Fibroblast of skin of abdomen (primary cell): ENCODE measurements around the gene BCAS1.
"Not testable (repeated sequence)": the region's sequence is repeated elsewhere in the genome, so short reads cannot be mapped to it uniquely, and the experiment has no call there.

ENCODE experiments used
- DNase-seq: peaks from one replicate; pipeline ENCODE4 v3.0.0-alpha.2; 2013

BCAS1 gene

GRCh38 chr20:54013471-54013870, 56.9 kb downstream of the BCAS1 start:
- DNase-seq = no peak

- DNase-seq = no peak
Observed at GRCh38 chr20:54011346-54011745, 59.0 kb downstream of the BCAS1 start.

DNA sequence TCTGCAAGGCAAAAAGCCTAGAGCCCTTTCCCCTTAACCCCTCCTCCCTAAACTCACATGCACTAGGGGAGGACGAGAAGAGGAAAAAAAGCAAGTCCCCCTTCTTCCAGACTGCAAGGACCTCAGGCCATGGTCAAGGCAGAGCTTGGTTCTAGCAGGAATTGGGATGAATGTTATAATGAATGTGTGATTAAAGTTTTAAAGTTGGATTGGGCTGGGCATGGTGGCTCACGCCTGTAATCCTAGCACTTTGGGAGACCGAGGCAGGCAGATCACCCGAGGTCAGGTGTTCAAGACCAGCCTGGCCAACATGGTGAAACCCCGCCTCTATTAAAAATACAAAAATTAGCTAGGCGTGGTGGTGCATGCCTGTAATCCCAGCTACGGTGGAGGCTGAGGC, 64.2 kb downstream of the BCAS1 start:
- DNase-seq = not testable (repeated sequence)

GRCh38 chr20:54005524-54005923, 64.9 kb downstream of the BCAS1 start:
- no peak for DNase-seq

- DNase-seq = no peak
Observed at GRCh38 chr20:54004445-54004844, 65.9 kb downstream of the BCAS1 start.

DNA sequence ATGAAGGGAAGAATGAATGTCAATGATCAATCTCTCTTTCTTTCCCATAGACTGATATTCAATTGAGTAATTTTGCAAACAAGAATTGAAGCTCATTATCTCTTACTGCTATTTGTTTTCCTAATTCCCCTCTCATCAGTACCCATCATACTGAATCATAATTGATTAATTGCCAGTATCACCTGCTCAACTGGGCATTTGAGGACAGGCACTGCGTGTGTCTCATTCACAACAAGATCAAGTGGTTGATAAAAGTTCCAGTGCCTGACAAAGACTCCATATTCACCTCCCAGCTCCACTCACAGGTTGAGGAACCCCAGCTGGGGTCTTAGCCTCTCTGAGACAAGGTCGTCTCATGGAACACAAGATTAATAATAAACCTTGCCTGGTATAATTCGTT, 67.7 kb downstream of the BCAS1 start:
- no peak for DNase-seq

DNA sequence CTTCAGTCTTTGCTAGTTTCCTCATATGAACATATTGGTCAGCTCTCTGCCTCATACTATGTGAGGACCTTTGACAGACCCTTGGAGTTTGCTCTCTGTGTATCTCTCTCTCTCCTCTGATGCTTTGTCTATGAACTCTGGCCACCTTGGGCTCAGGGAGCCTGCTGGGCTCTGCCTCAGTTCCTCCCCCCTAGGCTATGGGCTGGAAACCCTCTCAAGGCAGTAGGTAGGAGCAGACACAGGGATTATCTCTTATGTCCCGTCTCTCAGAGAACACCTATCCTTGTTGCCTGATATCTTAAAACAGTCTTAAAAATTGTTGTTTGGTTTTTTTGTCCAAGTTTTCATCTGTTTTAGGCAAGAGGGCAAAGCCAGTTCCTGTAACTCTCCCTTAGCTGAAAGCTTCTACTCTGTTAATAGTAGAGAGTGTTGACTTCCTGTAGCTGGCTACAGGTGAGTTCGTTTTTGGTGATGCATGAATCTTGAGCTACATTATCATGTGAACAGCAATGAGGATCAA, 68.3 kb downstream of the BCAS1 start:
- no peak for DNase-seq

- DNase-seq = no peak
Observed at GRCh38 chr20:54000914-54001313, 69.5 kb downstream of the BCAS1 start.

DNA sequence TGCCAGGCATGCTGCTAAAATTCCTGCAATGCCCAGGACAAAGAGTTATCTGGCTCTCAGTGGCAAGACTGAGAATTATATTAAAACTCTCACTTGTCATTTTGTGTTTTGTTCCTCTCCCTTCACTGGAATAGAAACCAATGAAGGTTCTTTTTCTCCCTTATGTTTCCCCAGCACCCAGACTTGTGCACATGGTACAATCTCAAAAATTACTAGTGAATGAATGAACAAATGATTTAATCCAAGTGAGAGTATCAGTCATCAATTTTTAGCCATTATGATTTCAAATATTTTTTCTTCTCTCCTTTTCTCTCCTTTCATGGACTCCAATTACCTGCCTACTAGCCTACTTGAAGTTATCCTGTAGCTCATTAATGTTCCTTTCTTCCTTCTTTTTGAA, 70.1 kb downstream of the BCAS1 start:
- no peak for DNase-seq

- DNase-seq = peak; percentile 38
Observed at GRCh38 chr20:53999077-53999476, 71.3 kb downstream of the BCAS1 start.

- DNase-seq = no peak
Observed at GRCh38 chr20:53996584-53997486, 73.6 kb downstream of the BCAS1 start.

GRCh38 chr20:53995949-53996348, 74.4 kb downstream of the BCAS1 start:
- DNase-seq = peak; percentile 14

GRCh38 chr20:53994088-53994487, 76.3 kb downstream of the BCAS1 start:
- no peak for DNase-seq

- DNase-seq = no peak
Observed at GRCh38 chr20:53993310-53993709, 77.1 kb downstream of the BCAS1 start.

GRCh38 chr20:53990768-53991450, 79.5 kb downstream of the BCAS1 start:
- peak; percentile 39 for DNase-seq

GRCh38 chr20:53990003-53990402, 80.4 kb downstream of the BCAS1 start:
- no peak for DNase-seq

DNA sequence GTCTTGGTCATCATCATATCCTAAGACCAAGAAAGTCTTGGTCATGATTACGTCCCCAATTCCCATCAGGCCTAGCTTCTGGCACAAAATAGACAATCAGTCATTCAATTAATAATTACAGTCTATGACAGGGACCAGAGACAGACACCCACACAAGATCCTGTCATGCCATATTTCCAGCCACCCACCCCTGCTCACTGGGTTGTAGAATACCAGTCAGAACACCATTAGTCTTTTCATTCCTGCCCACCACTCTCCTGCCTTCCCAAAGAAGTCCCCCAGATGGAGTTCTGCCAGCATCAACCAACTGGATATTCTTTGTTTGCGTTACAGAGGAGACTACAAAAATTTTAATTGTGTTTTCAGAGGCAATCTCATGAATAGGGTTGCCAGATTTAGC, 81.0 kb downstream of the BCAS1 start:
- no peak for DNase-seq

DNA sequence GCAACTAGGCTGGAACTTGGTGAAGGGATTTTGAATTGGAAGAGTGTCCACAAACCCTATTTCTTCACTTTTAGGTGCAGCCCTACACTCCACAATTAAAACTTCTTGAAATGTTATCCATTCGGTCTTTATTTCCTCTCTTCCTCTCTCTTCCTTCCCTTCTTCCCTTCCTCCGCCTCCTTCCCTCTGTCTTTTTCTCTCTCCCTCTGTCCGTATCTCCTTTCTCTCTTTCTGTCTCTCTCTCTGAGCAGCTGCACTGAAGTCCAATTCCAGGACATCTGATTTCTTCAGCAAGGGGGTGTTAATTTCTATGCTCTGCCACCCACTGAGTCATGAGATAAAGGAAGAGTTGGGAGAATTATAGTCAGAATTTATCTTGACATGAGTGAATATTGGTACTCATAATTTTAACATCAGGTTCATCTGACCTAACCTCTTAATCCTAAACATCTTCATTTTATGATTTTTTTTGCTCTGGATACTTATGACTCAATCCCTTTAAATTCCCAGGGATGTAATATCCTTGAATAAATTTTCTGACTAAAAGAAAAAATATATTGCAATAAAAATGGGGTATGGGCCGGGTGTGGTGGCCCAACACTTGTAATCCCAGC, 84.2 kb downstream of the BCAS1 start:
- DNase-seq = no peak

- DNase-seq = no peak
Observed at GRCh38 chr20:53985150-53985518, 85.3 kb downstream of the BCAS1 start.

DNA sequence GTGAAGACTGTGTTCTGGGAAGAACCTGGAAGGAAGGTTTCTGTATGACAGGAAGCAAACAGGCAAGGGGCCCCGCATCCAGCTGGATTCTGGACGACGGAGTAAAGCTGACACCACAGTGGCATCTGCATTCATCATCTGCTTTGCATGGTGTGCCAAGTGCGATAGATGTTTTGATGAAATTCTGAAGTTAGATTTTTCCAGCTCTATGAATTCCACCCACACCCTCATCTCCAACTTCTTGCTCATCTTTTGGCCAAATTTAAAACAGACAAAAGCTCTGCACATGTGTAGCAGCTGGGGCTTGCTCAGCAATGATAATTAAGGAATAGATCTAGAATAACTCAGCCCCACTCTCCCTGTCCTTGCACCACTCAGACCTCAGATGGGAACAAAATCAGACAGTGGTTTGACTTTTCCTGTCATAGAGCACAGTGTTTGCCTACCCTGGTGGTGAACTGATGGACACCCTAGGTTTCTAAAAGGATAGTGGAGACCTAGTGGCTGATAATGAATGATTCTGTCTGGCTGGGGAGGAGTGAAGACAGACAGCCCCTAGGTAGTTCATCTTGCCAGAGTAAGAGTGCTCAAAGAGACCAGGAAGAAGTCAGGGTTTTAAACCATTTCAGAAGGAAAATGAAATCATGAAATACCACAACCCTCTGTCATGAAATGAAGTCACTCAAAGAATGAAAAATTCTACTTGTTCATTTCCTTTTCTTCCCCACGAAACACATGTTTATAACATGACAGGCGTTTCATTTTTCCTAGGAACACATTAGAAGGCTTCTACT, 85.8 kb downstream of the BCAS1 start:
- peak; percentile 90 for DNase-seq

GRCh38 chr20:53983401-53983800, 87.0 kb downstream of the BCAS1 start:
- no peak for DNase-seq

DNA sequence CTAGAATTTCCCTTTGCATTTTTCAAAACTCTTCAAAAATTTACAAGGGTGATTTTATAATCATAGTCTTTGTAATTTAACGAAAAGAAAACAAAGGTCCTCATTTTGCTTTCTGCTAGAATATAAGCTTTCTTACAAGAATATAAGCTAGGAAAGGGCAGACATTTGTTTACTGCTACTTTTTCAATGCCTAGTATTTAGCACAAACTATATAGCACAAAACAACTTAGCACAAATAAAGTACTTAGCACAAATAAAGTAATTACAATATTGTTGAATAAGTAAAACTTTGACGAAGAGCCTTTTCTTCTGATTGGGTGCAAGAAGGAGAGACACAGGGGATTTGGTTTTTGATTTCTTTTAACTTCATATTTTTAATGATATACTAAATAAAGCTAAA, 87.8 kb downstream of the BCAS1 start:
- DNase-seq = no peak
